GM12878 (cell line): ENCODE results near the gene CLTRN. TPM values are rescaled to one million over a fixed set of nuclear protein-coding genes. Genes with fewer than 3 reads are reported as not detected.
A peak's percentile ranks its signal among the peaks of the same experiment; 100 is the strongest.

Experiments used
- ATAC-seq: fragments of 200-7000 bp; cut with Tn5 transposase; 3 replicates; pipeline ENCODE4 v1.9.1; 2020; ENCODE audit warnings: mild to moderate bottlenecking, moderate library complexity
- BruUV-seq: library from RNA; stranded (reverse); fragments of 400-500 nt; replicated peaks from 2 replicates; lab custom pipeline; 2021; lab: Mats Ljungman, UMichigan
- CTCF ChIA-PET: fragments of 300-600 bp; sonication (Branson Sonifier 250); formaldehyde crosslinking; extraction: SDS; loops from one replicate; lab custom pipeline; 2021; ENCODE audit warnings: inconsistent platforms; lab: Yijun Ruan, JAX
- POLR2A ChIA-PET: fragments of 350-600 bp; formaldehyde crosslinking; extraction: SDS; loops from one replicate; lab custom pipeline; 2021; ENCODE audit warnings: inconsistent platforms; lab: Charles Lee
- RAD21 ChIA-PET: fragments of 300-600 bp; sonication (Branson Sonifier 250); formaldehyde crosslinking; loops from one replicate; lab custom pipeline; 2023; ENCODE audit warnings: antibody characterized with exemption; ENCODE audit not compliant: unreplicated experiment; lab: Charles Lee
- SMC1A ChIA-PET: fragments of 300-600 bp; sonication (Branson Sonifier 250); formaldehyde crosslinking; loops from one replicate; lab custom pipeline; 2023; ENCODE audit not compliant: unreplicated experiment, uncharacterized antibody; lab: Charles Lee
- DNase-seq: peaks from one replicate; pipeline ENCODE4 v3.0.0-alpha.2; 2011; ENCODE audit warnings: low read depth, low spot score
- FAIRE-seq: peaks from 3 replicates; lab custom pipeline; 2011; peaks lifted over from hg19 to GRCh38; lab: Jason Lieb, UNC
- H2AFZ ChIP-seq: 2 replicates; pipeline ENCODE4 v1.6.0; 2011; ENCODE audit warnings: low read depth, low read length, control low read depth; ENCODE audit not compliant: control insufficient read depth
- H3K27ac ChIP-seq: 2 replicates; pipeline ENCODE4 v1.5.1; 2011; ENCODE audit warnings: control low read depth; ENCODE audit not compliant: control insufficient read depth, insufficient read depth
- H3K27me3 ChIP-seq, 2 experiments: replicated peaks in 1 of 2; 2 replicates each; pipeline versions ENCODE4 v1.6.0 to v1.6.1; 2011; ENCODE audit warnings: low read length in 1 of 2; ENCODE audit not compliant: control insufficient read depth in 2 of 2, insufficient read depth in 2 of 2
- H3K36me3 ChIP-seq, 2 experiments: 2 replicates each; pipeline ENCODE4 v1.5.1; 2011; ENCODE audit warnings: low read length in 1 of 2; ENCODE audit not compliant: control insufficient read depth in 2 of 2, insufficient read depth in 2 of 2
- H3K4me1 ChIP-seq: 2 replicates; pipeline ENCODE4 v1.6.1; 2011; ENCODE audit warnings: mild to moderate bottlenecking, low read length, moderate library complexity, mixed read lengths; ENCODE audit not compliant: control insufficient read depth, insufficient read depth
- H3K4me2 ChIP-seq: 2 replicates; pipeline ENCODE4 v1.6.0; 2011; ENCODE audit warnings: control low read depth; ENCODE audit not compliant: control insufficient read depth, insufficient read depth
- H3K4me3 ChIP-seq: fragments of 200-600 bp; sonication (generic); 2 replicates; pipeline ENCODE4 v1.5.1; 2016
- H3K79me2 ChIP-seq: 2 replicates; pipeline ENCODE4 v1.6.0; 2011; ENCODE audit warnings: low read length; ENCODE audit not compliant: control insufficient read depth, insufficient read depth
- H3K9ac ChIP-seq: 2 replicates; pipeline ENCODE4 v1.8.0; 2011; ENCODE audit warnings: low read length, control low read depth, mixed read lengths; ENCODE audit not compliant: control insufficient read depth, insufficient read depth
- H3K9me3 ChIP-seq: replicated peaks from 3 replicates; pipeline ENCODE4 v1.5.1; 2011; ENCODE audit warnings: mild to moderate bottlenecking, low read length; ENCODE audit not compliant: control insufficient read depth, insufficient read depth
- H4K20me1 ChIP-seq: 2 replicates; pipeline ENCODE4 v1.6.0; 2011; ENCODE audit not compliant: control insufficient read depth, insufficient read depth
- ATF7 ChIP-seq: fragments of 450-650 bp; IDR thresholded peaks from 2 replicates; pipeline ENCODE4 v1.6.1; 2016; ENCODE audit warnings: low read depth, mild to moderate bottlenecking
- BACH1 ChIP-seq: fragments of 450-650 bp; IDR thresholded peaks from 2 replicates; pipeline ENCODE4 v1.6.1; 2017; ENCODE audit warnings: mild to moderate bottlenecking, borderline replicate concordance
- DPF2 ChIP-seq: fragments of 450-650 bp; IDR thresholded peaks from 2 replicates; pipeline ENCODE4 v1.6.1; 2017; ENCODE audit warnings: mild to moderate bottlenecking
- EP300 ChIP-seq, 2 experiments: fragments of 150-350 bp in 1 of 2; IDR thresholded peaks; 2 replicates each; pipeline ENCODE4 v1.6.1; 2011 to 2012; ENCODE audit warnings: low read depth in 2 of 2, low read length in 2 of 2, borderline replicate concordance in 1 of 2, improper control_type of control experiment in 1 of 2, inconsistent platforms in 1 of 2; ENCODE audit not compliant: control insufficient read depth in 1 of 2
- FOS ChIP-seq: IDR thresholded peaks from 3 replicates; pipeline ENCODE4 v1.6.1; 2011; ENCODE audit warnings: borderline replicate concordance; ENCODE audit not compliant: insufficient read length; ENCODE audit errors: extremely low read depth
- FOXK2 ChIP-seq: fragments of 450-650 bp; IDR thresholded peaks from 2 replicates; pipeline ENCODE4 v1.6.1; 2017; ENCODE audit warnings: mild to moderate bottlenecking, moderate library complexity
- HCFC1 ChIP-seq: fragments of 150-350 bp; IDR thresholded peaks from 2 replicates; pipeline ENCODE4 v1.6.1; 2014; ENCODE audit warnings: low read length
- IKZF2 ChIP-seq, 2 experiments: fragments of 450-650 bp; IDR thresholded peaks; 2 replicates each; pipeline ENCODE4 v1.6.1; 2017; ENCODE audit warnings: mild to moderate bottlenecking in 2 of 2, moderate library complexity in 2 of 2
- IRF5 ChIP-seq: fragments of 450-650 bp; IDR thresholded peaks from 2 replicates; pipeline ENCODE4 v1.6.1; 2017; ENCODE audit warnings: borderline replicate concordance
- KLF5 ChIP-seq: fragments of 450-650 bp; IDR thresholded peaks from 2 replicates; pipeline ENCODE4 v1.6.1; 2014; ENCODE audit warnings: mild to moderate bottlenecking; ENCODE audit not compliant: partially characterized antibody
- MEF2B ChIP-seq: fragments of 450-650 bp; IDR thresholded peaks from 2 replicates; pipeline ENCODE4 v1.6.1; 2018; ENCODE audit warnings: mild to moderate bottlenecking, moderate library complexity; ENCODE audit not compliant: partially characterized antibody, poor library complexity, severe bottlenecking
- NR2C1 ChIP-seq: fragments of 450-650 bp; IDR thresholded peaks from 2 replicates; pipeline ENCODE4 v1.6.1; 2017; ENCODE audit warnings: antibody characterized with exemption, mild to moderate bottlenecking, moderate library complexity
- RELA ChIP-seq: fragments of 450-650 bp; IDR thresholded peaks from 2 replicates; pipeline ENCODE4 v1.8.0; 2014; ENCODE audit warnings: borderline replicate concordance; ENCODE audit not compliant: partially characterized antibody
- RUNX3 ChIP-seq: IDR thresholded peaks from 2 replicates; pipeline ENCODE4 v1.6.1; 2012; ENCODE audit warnings: low read length, inconsistent platforms
- ZNF687 ChIP-seq: fragments of 450-650 bp; IDR thresholded peaks from 2 replicates; pipeline ENCODE4 v1.6.1; 2017; ENCODE audit warnings: mild to moderate bottlenecking, moderate library complexity
- whole genome bisulfite sequencing: methylation state at CpG from one replicate; pipeline ENCODE4 v1.1.6; 2016; ENCODE audit warnings: low lambda C conversion rate; ENCODE audit not compliant: insufficient replicate concordance, insufficient coverage; ENCODE audit errors: missing lambda C conversion rate; 5-methylcytosine and 5-hydroxymethylcytosine counted together
- in situ Hi-C: fragments of 300-500 bp; cut with MboI; formaldehyde crosslinking; loops from 9 replicates; pipeline ENCODE4 v1.14.3; 2018; ENCODE audit warnings: mixed read lengths
- intact Hi-C: fragments of 100-400 bp; cut with micrococcal nuclease; formaldehyde crosslinking; loops from one replicate; pipeline ENCODE4 v1.14.2; 2022; ENCODE audit not compliant: unreplicated experiment
- polyA plus RNA-seq, 11 experiments: library from polyadenylated mRNA; depleted of rRNA in 4 of 11; unstranded in 6 of 11; stranded (reverse) in 5 of 11; fragments of >200 nt; fragmentation: Nextera tagmentation in 4 of 11; fragmentation: Illumina TruSeq in 1 of 11; extraction: Ambion mirVana in 4 of 11; extraction: Trizol in 1 of 11; gene quantifications; 1 replicate in 1 of 11; 2 replicates in 10 of 11; pipeline versions ENCODE4 v1.2.1 to v1.2.3, GENCODE V29; 2011 to 2016; ENCODE audit warnings: inconsistent platforms in 2 of 11, missing spikeins in 2 of 11, low read depth in 1 of 11
- total RNA-seq, 4 experiments: library from RNA; depleted of rRNA in 3 of 4; stranded (reverse); fragments of >200 nt in 3 of 4; fragmentation: Illumina TruSeq in 1 of 4; extraction: Trizol in 1 of 4; gene quantifications; 2 replicates each; pipeline versions ENCODE4 v1.2.1 to v1.2.3, GENCODE V29; 2013 to 2021
- TF ChIP-seq, protein P1 (sequence below): IDR thresholded peaks from 2 replicates; pipeline ENCODE4 v1.6.1; 2012; ENCODE audit warnings: mild to moderate bottlenecking, low read depth, low read length

CLTRN gene
- total and polyA plus RNA-seq, 10 of the 15 experiments (the other 5 are each of a cell fraction or from before 2014, with no cell fraction given), result 0.13 to 0.75 (median 0.27) TPM; not detected in 1

DNA sequence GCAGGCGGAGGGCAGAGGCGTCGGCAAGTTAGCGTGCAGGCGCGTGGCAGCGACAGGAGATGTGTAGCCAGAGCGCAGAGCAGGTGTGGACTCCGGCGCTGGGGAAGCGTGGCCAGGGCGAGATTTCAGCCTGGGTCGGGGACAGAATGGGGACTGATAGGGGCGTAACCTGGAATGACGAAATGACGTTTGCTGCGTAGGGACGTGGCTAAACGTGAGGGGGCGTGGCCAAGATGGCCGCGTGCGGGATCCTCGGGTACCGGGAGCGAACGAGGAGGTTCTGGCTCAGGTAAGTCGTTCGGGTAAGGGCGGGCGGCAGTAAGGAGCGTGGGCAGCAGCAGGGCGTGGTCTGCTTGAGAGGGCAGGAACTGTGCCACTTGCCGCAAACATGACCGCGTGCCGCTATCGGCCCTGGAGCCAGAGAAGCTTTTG lies 10.9 kb upstream of the CLTRN start:
- Histone ChIP-seq H4K20me1 (no peaks in the 10 kb centered on the region; the same call in 1 of the 2 replicates), H3K4me1 (peaks cover 20% of the 10 kb centered on the region), H3K79me2 (peaks cover 28% of the 10 kb centered on the region), H2AFZ (peak overlapping the region; percentile 96), H3K36me3 (0 out of 4 replicates have a peak, but pooled peaks cover 0 to 3% of the 10 kb centered on the region in 2 experiments), H3K9ac (peak overlapping the region; percentile 87), H3K27ac (peak overlapping the region; percentile 88), H3K4me2 (peak overlapping the region; percentile 67; the same call in 1 of the 2 replicates), H3K4me3 (peak overlapping the region; percentile 81), H3K27me3 (no peaks in the 10 kb centered on the region), H3K9me3 (no peaks in the 10 kb centered on the region)
- no peak for DNase-seq
- ATAC-seq, result peak; percentile 78
- FAIRE-seq, result peak; percentile 83
- CTCF ChIA-PET, result no interaction called here
- POLR2A ChIA-PET, result interaction anchor here (0.6 to 1.6 kb wide), 3 partner anchors 44 to 116 kb away, joined by 3 to 7 read pairs (median 3); no protein-coding TSS in a partner anchor
- intact Hi-C loops (loop anchor here (5.0 to 10.0 kb wide), 2 partner anchors 117 to 181 kb away; partner anchors contain the start of genes PIR and ZRSR2), in situ Hi-C loops (no loop called here)
- under 1% methylated on average over 38 of the region's 38 CpGs for WGBS
- RAD21 ChIA-PET, result no interaction called here
- SMC1A ChIA-PET, result no interaction called here
- no TSS peak for BruUV-seq
- peak; percentile 37 for TF ChIP-seq RUNX3
- peak; percentile 91 for TF ChIP-seq ATF7
- no peak for TF ChIP-seq IRF5
- TF ChIP-seq, protein P1, sequence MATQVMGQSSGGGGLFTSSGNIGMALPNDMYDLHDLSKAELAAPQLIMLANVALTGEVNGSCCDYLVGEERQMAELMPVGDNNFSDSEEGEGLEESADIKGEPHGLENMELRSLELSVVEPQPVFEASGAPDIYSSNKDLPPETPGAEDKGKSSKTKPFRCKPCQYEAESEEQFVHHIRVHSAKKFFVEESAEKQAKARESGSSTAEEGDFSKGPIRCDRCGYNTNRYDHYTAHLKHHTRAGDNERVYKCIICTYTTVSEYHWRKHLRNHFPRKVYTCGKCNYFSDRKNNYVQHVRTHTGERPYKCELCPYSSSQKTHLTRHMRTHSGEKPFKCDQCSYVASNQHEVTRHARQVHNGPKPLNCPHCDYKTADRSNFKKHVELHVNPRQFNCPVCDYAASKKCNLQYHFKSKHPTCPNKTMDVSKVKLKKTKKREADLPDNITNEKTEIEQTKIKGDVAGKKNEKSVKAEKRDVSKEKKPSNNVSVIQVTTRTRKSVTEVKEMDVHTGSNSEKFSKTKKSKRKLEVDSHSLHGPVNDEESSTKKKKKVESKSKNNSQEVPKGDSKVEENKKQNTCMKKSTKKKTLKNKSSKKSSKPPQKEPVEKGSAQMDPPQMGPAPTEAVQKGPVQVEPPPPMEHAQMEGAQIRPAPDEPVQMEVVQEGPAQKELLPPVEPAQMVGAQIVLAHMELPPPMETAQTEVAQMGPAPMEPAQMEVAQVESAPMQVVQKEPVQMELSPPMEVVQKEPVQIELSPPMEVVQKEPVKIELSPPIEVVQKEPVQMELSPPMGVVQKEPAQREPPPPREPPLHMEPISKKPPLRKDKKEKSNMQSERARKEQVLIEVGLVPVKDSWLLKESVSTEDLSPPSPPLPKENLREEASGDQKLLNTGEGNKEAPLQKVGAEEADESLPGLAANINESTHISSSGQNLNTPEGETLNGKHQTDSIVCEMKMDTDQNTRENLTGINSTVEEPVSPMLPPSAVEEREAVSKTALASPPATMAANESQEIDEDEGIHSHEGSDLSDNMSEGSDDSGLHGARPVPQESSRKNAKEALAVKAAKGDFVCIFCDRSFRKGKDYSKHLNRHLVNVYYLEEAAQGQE, result no peak
- TF ChIP-seq MEF2B, result no peak
- TF ChIP-seq FOXK2, result no peak
- 0 out of 2 replicates have a peak, but pooled peaks have one; percentile 29 for TF ChIP-seq HCFC1
- peak; percentile 36; the same call in 1 of the 2 replicates for TF ChIP-seq BACH1
- TF ChIP-seq IKZF2 (IDR thresholded peaks at IDR 0.05), result no peak
- no peak for TF ChIP-seq KLF5
- no peak for TF ChIP-seq DPF2
- TF ChIP-seq FOS, result no peak
- TF ChIP-seq EP300 (IDR thresholded peaks at IDR 0.05; ENCODE audit: borderline replicate concordance in 1 of 2, control insufficient read depth in 1 of 2, low read depth in 2 of 2, low read length in 2 of 2), result no peak
- 0 out of 2 replicates have a peak, but pooled peaks have one; percentile 68 for TF ChIP-seq ZNF687
- TF ChIP-seq NR2C1, result no peak
- peak; percentile 50 for TF ChIP-seq RELA
